Skin of body (tissue), 2 donors: ENCODE measurements around the gene ADAMTSL3. TPM values are rescaled to one million over a fixed set of nuclear protein-coding genes. Genes with fewer than 3 reads are reported as not detected.

Experiments
- DNase-seq: peaks from one replicate; lab custom pipeline; 2025; lab: John Stamatoyannopoulos, UW
- total RNA-seq: library from RNA; depleted of rRNA; stranded (reverse); fragments of >200 nt; gene quantifications from one replicate; pipeline ENCODE4 v1.2.3, GENCODE V29; 2014

Gene ADAMTSL3
- total RNA-seq, 1 donor from 2014 or later: 16.9 TPM

DNA sequence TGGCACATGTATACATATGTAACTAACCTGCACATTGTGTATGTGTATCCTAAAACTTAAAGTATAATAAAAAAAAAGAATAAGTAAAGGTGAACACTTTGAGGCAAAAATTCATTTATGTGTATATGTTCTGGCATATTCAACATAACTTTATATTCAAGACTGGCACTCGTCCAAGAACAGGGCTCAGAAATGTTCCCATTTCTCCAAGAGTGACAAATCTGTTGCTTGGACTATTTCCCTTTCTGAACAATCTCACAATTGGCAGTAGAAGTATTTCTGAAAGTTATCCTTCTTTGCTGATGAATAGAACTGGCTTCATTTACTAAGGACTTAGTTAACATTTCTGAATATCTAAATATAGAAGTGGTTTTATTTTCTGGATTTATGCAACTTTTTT is 212.8 kb downstream of the ADAMTSL3 start:
- no peak for DNase-seq

DNA sequence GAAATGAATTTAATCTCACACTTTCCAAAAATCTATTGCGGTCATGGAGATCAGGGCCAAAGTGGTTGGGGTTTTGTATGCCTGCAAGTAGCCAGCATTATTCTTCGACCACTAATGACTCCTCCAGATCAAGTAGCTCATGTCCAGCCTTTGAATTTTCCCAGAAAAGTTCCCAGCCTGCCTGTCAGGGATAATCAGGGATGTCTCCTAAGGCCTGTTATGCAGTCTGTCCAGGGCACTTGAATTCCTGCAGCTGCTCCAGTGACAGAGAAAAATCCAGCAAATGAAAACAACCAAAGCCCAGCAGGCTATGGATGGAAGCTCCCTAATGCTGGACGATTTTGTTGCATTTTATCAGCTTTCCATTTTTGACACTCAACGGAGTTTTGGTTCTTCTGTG is 215.4 kb downstream of the ADAMTSL3 start:
- DNase-seq: no peak

DNA sequence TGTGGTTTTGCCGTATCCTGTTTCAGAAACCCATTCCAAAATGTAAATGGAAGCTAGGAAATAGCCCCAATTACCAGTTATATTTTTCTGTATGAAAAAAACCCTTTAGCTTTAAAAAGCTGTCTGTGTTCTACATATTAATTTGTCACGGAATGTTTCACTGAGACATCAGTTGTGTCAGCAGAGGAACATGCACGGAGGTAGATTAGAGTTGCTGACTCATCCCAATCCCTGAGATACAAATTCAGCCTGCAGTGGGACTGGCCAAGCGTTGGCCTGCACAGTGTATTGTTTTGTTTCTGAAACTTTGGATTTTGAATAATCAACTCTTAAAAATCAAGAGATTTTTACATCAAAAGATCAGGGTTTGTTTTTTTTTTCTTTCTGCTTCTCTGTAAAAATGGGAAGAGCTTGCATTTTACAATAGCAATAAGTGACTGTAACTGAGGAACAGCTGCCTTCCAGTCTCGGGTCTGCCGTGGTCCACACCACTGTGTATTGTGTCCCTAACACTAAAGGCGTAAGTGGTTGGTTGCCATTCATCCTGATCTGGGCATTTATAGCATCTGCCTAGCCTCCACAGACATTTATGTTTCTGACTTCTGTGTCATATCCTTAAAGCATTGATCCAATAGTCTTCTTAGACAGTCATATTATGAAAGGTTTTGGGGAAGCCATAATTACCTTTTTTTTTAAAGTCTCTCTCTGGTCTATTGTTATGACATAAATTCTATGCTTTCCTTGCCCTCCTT is 218.1 kb downstream of the ADAMTSL3 start:
- DNase-seq: no peak

DNA sequence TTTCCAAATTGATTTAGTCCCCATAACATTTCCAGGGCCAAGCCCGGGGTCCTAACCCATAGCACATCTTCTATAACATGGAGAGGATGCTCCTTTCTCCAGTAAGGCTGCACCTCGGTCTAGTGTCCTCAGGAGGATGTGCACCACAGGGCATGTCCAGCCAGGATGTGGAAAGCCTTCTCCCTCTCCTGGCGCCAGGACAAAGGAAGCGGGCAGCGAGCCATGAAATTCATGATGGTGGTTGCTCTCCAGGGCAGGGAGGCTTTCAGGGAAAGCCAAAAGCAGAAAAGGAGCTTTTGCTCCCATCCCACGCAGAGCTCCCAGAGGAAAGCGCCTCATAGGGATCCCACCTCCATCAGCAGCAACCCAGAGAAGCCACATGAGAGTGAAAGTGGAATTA is 220.0 kb downstream of the ADAMTSL3 start:
- no peak for DNase-seq

DNA sequence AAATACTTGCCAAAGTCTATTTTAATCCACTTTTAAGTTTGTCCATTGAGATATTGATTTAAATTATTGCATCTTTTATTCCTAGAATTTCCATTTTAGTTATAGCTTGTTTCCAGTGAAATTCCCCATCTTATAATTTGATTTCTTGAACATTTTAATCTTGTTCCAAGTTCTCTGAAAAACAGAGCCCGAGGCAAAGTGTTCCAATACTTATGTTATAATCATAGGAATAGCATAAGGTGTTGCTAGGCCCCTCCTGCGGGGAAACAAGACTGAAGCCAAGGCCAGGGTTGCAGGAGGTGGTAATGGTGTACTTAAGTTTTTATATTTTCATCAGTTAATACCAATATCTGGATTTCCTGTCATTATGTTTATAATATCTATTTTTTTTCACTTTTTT is 226.6 kb downstream of the ADAMTSL3 start:
- no peak for DNase-seq

DNA sequence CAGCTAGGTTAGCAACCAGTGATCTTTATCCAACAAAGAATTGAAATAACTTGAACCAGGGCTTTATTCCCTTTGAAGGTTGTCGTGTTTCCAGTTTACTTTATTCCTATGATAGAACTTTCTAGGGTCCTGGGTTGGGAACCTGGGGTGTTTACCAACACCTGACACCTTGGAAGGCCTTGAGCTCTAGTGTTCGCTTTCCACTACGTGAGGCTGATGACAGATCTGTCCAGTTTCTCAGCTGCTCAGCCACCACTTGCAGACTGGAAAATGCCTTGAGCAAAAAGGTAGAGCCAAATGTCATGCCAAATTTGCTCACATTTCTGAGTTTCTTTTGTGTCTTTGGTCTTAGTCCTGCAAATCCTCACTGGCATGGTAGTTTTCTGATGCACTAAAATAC is 227.2 kb downstream of the ADAMTSL3 start:
- no peak for DNase-seq

DNA sequence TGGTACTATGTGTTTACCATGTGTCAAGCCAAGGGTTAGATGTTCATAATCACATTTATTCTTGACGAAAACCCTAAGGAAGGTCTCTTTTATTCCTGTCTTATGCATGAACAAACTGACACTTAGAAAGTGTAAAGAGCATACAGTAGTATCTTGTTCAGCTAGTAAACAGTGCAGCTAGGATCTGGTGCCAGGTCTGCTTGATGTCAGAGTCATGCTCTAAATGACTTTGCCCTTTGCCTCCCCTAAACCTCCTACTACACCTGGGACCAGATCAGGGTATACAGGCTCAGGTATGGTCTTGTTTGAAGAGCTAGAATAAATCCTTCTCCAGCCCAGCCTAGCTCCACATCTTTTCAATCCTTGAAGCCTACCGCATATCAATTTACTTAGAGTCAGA is 232.4 kb downstream of the ADAMTSL3 start:
- no peak for DNase-seq

DNA sequence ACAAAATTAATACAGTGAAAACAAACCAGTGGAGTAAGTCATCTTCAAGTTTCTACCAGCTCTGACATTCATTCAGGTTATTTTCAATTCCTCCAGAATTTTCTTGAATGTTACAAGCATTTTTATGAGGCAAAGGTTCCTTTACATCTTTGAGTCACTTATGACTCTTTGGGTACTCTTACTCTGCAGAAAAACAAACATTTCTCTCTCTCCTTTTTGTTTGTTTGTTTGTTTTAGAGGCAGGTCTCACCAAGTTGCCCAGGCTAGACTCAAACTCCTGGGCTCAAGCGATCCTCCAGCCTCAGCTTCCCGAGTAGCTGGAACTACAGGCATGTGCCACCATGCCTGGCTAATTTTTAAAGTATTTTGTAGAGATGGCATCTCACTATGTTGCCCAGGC is 233.5 kb downstream of the ADAMTSL3 start:
- no peak for DNase-seq

DNA sequence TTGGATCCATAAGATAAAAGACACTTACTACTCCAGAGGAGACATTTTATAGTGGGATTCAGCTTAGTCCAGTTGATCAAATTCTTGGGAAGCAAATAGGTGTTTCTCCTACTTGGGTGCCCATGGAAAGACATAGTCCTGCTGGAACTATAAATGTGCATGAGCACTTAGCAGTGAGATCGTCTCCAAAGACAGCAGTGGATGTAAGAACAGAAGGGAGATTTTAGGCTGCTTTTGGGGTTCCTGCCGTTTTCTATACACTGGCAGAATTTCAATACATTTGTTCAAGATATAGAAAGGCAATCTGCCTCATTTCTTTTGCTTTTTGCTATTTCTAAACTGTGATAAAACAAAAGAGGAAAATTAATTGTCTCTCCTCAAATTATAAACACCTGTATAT is 234.0 kb downstream of the ADAMTSL3 start:
- DNase-seq: no peak

DNA sequence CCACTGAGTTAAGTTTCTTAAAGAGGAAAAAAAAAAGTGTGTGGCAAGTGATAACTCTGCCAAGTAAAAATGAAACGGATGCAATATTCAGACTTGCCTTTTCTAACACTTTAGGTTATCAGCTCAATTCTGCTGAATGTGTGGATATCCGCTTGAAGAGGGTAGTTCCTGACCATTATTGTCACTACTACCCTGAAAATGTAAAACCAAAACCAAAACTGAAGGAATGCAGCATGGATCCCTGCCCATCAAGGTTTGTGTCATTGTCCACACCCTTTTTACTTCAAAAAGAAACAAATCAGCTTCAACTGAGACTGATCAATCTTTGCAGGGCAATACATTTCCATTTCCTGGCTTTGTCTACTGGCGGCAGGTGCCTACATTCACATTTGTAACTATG is 236.1 kb downstream of the ADAMTSL3 start:
- no peak for DNase-seq

DNA sequence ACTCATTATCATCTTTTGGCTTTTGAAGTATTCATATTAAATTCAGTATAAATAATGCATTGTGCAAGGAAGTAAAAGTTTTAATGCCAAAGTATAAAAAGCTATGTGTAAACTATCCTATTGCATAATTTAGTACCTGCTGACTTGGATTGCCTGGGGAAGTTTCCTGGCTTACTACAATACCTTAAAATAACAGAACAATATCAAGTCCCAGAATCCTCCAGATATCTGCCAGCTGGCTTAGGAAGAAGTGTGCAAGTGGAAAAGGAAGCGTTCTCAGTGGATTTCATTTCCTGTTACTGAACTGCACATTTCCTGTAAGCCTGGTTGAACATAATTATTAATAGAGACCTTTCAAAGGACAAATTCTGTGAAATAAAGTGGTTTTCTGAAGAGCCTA is 236.7 kb downstream of the ADAMTSL3 start:
- peak; percentile 26 for DNase-seq

DNA sequence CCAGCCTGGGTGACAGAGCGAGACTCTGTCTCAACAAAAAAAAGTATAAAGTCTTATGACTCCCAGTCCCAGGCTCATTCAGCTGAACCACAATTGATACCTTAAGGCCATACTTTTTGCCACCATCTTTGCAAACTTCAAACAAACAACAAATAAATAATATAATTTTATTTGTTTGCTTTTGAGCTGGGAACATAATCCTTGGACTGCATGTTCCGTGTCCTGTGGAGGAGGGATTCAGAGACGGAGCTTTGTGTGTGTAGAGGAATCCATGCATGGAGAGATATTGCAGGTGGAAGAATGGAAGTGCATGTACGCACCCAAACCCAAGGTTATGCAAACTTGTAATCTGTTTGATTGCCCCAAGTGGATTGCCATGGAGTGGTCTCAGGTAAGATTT is 238.6 kb downstream of the ADAMTSL3 start:
- DNase-seq: no peak

DNA sequence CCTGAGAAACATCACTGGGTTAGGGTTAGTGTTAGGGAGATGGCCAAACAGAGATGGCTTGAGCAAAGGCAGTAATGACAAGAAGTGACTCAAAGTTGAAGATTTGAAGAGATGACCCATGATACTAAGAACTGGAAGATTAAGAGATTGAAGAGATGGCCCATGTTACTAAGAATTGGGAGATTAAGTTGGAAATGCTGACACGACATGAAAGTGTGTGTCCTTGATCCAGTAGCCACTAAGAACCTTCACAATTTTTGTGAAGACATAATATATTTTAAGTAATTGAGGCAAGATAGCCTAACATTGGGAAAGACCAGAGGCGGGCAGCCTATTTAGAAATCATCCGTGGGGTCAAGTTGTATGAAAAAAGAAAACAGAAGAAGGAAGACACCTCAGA is 239.4 kb downstream of the ADAMTSL3 start:
- no peak for DNase-seq

DNA sequence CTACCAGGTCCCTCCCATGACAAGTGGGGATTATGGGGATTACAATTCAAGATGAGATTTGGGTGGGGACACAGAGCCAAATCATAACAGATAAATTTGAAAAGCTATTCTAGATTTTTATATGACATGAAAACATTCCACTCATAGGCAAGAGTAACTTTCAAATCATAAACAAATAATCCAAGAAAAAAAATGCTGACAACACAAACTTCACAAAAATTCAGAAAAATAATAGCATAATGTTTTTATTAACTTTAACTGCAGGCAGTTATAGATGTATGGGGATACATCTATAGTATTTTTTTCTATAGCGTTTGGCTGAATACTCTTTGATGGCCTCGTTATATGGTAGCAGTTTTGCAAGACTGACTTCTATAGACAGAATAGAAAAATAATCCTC is 243.1 kb downstream of the ADAMTSL3 start:
- no peak for DNase-seq

DNA sequence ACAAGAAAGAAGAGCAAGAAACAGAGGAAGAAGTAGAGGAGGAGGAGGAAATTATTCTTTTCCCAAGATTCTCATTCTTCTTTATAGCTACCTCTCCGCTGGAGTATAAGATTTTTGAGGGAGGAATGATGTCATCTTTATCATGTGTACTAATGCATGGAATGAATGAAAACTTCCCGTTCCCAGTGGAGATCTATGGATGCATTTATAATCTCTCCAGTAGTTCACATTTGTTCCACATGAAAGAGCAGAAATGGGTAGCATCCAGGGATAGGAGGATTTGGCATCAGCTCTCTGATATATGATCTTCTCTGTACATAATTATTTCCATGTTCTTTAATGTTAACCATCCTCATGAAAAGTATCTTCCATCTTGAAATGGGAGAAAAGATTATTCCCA is 244.4 kb downstream of the ADAMTSL3 start:
- DNase-seq: peak; percentile 40

DNA sequence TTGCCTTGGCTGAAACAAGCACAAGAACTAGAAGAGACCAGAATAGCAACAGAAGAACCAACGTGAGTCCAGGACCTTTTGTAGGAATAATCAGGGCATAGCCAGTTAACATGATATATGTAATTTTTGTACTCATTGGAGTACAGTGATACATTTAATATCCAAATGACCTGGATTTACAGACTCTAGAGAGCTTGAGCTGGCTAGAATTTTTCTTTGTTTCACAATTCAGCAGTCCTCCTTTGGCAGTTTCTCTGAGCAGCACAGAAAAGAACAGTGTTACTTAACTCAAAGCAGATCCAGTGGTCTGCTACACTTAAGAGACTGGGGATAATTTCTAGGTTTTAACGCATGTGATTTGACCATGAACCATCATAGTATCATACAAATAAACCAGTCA is 245.7 kb downstream of the ADAMTSL3 start:
- peak; percentile 60 for DNase-seq

DNA sequence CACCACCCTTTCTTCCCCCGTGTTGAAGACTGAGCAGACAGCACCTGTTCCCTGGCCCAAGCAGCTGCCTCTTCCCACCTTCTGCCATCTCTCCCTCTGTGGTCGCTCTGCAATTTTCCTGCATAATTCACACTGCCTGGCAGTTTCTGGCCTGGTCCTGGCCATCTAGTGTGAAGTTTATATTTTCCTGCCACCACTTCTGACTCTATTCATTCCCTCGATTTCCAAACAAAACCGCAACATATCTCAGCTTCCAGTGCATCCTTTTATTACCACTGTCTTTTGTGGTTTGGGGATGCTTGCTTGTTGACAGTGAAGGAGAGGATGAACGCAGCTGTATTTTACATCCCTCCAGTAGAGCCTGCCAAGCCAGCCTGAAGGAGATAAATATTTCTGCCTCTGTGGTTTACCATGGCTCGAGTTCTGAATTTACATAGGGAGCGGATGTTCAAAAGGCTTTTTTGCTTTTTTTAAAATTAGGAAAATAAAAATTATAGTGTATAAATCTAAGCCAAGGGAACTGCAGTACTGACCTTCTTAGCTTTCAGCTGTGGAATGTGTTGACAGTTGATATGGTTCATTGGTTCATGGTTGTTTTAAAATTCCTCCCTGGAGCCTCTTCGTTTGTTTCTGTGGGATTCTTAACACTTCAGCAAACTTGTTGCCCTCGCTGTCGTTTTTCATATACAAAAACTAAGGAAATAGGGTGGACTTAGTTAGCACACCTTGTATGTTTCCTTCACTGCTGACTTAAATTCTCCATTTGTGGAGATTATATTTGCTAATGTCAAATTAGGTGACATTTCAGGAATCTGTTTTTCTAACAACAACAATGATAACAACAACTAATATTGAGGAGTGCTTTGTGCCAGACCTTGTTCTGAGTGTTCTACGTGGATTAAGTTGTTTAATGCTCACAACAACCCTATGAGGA is 250.5 kb downstream of the ADAMTSL3 start:
- DNase-seq: peak; percentile 85

DNA sequence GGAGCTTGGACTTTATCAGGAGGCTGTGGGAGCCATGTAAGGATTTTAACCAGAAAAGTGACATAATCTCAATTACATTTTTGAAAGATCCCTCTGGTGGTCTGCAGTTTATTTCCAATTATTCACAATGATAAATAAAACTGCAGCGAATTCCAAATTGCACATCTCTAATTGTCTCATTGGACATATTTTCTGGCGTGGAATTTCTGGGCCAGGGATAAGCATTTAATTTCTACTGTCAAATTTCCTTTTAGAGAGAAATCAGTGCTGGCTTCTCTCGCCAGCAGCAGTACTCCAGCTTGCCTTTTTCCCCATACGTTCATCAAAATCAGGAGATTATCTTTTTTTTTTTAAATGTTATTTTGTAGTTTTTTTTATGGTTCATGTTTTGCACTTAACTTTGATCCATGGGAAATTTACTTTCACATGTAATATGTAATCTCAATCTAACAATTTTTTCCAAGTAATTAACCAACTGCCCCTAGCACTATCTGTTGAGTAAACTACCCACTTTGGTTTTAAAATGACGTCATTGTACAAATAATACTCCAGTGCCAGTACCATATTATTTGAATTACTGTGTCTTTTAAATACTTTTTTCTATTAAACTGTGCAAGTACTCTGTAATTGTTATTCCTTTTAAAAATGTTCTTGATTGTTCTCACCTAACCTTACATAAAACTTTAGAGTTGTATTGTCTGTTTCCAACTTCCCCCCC is 251.8 kb downstream of the ADAMTSL3 start:
- DNase-seq: no peak

DNA sequence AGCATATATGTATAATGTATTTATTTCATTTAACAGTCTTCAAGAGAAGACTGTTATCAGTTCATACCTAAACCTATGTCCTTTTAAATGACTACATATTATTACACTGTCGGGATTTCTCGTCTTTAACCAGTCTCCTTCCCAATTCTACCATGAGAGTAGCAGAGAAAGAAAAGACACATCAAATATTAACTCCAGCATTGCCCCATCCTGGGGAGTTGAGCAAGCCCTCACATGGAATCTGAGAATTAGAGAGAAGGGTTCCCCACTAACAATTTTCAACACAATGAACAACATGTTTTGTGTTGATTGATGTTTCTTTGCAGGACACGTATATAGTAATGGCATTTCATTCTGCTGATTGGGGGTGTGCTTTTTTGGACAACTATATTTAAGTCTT is 257.4 kb downstream of the ADAMTSL3 start:
- DNase-seq: no peak

DNA sequence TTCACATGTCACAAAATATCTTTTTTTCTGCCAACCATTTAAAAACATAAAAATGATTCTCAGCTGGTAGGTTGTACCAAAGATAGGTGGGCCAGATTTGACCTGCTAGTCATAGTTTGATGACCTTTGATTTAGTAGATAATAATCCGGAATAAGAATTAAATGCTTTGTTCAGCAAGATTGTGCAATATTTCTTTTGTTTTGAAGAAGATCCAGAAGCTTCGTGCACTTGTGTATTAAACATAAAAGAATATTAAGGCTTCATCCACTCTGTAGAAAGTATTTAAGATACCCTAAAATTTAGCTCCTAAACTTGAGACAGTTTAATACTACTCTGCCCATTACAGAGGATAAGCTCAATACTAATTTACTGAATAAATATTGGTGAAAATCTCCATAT is 258.4 kb downstream of the ADAMTSL3 start:
- no peak for DNase-seq

DNA sequence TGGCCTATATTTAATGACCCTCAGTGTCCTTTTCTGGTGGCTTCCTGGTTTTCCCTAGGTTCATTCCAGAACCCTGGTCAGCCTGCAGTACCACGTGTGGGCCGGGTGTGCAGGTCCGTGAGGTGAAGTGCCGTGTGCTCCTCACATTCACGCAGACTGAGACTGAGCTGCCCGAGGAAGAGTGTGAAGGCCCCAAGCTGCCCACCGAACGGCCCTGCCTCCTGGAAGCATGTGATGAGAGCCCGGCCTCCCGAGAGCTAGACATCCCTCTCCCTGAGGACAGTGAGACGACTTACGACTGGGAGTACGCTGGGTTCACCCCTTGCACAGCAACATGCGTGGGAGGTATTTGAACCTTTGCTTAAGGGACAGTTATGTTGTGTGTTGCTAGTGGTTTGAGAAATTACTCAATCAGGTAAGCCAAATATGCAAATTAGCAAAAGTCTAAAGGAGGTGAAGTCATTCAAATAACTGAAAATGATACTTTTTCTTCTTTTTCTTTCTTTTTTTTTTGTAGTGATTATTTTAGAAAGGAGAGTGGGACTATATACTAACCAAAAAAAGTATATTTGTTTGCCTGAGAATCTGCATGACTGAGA is 259.2 kb downstream of the ADAMTSL3 start:
- no peak for DNase-seq

DNA sequence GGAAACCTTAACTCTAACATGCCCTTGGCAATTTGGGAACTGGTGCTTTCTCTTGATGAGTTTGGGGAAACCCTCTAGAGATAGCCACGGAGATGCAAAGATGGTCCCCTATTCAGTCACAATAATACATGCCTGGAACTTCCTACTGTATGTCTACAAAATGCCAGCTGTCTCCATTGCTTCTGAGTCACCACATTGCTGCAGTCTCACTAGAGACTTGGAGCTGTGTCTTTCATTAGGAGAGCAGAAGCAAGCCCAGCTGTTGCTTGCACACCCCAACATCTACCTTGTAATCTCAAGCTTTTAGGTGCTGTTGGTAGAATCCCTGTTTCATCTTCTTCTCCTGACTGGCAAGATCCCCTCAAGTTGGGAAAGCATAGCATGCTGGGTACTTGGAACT is 261.0 kb downstream of the ADAMTSL3 start:
- DNase-seq: no peak
